Natural killer cell treated with Interleukin-12 subunit alpha and Interleukin-12 subunit beta and Interleukin-15 and Interleukin-18, amount 100 ng/mL, for 72 hours (primary cell): ENCODE data around the gene E4F1. TPM values are rescaled to one million over a fixed set of nuclear protein-coding genes. Genes with fewer than 3 reads are reported as not detected.
"Not testable (repeated sequence)": the region's sequence is repeated elsewhere in the genome, so short reads cannot be mapped to it uniquely, and the experiment has no call there.

Experiments used
- ATAC-seq, 2 donors: fragments of 150-1000 bp; cut with Tn5 transposase in 1 of 2; sonication (Bioruptor Pico), chemical (Tn5 transposase) in 1 of 2; 2 replicates each; pipeline ENCODE4 v1.10.0; 2021
- DNase-seq: peaks from one replicate; pipeline ENCODE4 v3.0.0; 2022; ENCODE audit warnings: low spot score
- H3K27ac Mint-ChIP-seq, 2 donors: 1 replicate in 1 of 2; 2 replicates in 1 of 2; pipeline ENCODE4 v1.8.0; 2022; ENCODE audit warnings: mixed read lengths in 2 of 2, mild to moderate bottlenecking in 1 of 2, moderate library complexity in 1 of 2
- H3K27me3 Mint-ChIP-seq, 2 donors: 1 replicate in 1 of 2; 2 replicates in 1 of 2; pipeline ENCODE4 v1.8.0; 2022; ENCODE audit warnings: mixed read lengths in 2 of 2
- H3K36me3 Mint-ChIP-seq: one replicate; pipeline ENCODE4 v1.8.0; 2022; ENCODE audit warnings: mixed read lengths
- H3K4me1 Mint-ChIP-seq, 2 donors: 1 replicate in 1 of 2; 2 replicates in 1 of 2; pipeline ENCODE4 v1.8.0; 2022; ENCODE audit warnings: low read depth in 2 of 2, mixed read lengths in 2 of 2, mild to moderate bottlenecking in 1 of 2
- H3K4me3 Mint-ChIP-seq: one replicate; pipeline ENCODE4 v1.8.0; 2022; ENCODE audit warnings: mixed read lengths
- H3K9me3 Mint-ChIP-seq: 2 replicates; pipeline ENCODE4 v1.8.0; 2022; ENCODE audit warnings: mixed read lengths
- total RNA-seq, 2 donors: library from RNA; stranded (reverse); gene quantifications; one replicate each; pipeline ENCODE4 v1.2.3, GENCODE V29; 2022

Gene E4F1
- total RNA-seq, 2 donors from 2014 or later, result 27.5 to 51.8 TPM

DNA sequence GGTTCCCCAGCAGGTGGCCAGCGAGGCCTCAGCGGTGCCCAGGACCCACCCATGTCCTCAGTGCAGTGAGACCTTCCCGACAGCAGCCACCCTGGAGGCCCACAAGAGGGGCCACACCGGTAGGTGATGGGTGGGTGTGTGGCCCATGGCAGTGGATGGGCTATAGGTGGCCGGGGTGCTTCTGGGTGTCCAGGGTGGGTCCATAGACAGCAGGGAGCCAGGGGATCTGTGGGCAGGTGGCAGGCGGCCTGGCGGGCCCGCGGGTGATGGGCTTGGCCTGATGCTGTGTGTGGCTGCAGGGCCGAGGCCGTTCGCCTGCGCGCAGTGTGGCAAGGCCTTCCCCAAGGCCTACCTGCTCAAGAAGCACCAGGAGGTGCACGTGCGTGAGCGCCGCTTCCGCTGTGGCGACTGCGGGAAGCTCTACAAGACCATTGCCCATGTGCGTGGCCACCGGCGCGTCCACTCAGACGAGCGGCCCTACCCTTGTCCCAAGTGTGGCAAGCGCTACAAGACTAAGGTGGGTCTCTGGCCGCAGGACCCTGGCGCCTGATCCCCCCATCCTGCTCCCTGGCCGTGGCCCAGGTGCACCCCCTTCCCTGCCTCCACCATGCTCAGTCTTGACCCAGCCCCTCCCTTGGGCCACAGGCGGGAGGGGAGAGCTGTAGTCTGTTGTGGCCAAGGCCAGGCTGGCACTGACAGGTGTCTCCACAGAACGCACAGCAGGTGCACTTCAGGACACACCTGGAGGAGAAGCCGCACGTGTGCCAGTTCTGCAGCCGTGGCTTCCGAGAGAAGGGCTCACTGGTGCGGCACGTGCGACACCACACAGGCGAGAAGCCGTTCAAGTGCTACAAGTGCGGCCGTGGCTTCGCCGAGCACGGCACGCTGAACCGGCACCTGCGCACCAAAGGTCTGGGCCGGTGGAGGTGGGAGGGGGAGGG, 10.8 kb downstream of the E4F1 start:
- Mint-ChIP-seq H3K36me3 (no peaks in the 10 kb centered on the region), H3K27me3 (peaks cover 0 to 2% of the 10 kb centered on the region in 2 donors), H3K9me3 (no peaks in the 10 kb centered on the region), H3K27ac (no peak overlapping the region), H3K4me1 (no peaks in the 10 kb centered on the region), H3K4me3 (no peak overlapping the region)
- no peak for ATAC-seq
- DNase-seq, result no peak

DNA sequence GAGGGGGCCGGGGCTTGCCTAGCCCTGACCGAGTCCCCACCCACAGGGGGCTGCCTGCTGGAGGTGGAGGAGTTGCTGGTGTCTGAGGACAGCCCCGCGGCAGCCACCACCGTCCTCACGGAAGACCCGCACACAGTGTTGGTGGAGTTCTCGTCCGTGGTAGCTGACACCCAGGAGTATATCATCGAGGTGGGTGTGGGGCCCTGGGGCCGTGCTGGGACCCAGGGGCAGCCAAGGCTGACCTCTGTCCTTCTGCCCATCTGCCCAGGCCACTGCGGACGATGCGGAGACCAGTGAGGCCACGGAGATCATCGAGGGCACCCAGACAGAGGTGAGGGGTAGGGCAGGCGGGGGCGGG, 11.4 kb downstream of the E4F1 start:
- Mint-ChIP-seq H3K36me3 (no peaks in the 10 kb centered on the region), H3K27ac (no peak overlapping the region), H3K4me1 (no peaks in the 10 kb centered on the region), H3K27me3 (peaks cover 0 to 2% of the 10 kb centered on the region in 2 donors), H3K9me3 (no peaks in the 10 kb centered on the region), H3K4me3 (no peak overlapping the region)
- no peak for DNase-seq
- no peak for ATAC-seq

DNA sequence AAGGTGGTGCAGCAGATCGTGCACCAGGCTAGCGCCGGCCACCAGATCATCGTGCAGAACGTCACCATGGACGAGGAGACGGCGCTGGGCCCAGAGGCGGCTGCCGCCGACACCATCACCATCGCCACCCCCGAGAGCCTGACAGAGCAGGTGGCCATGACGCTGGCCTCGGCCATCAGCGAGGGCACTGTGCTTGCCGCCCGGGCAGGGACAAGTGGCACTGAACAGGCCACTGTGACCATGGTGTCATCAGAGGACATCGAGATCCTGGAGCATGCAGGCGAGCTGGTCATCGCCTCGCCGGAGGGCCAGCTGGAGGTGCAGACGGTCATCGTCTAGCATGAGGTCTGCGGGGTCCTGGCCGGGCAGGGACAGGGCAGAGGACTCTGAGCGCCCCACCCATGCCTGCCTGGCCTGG, 11.9 kb downstream of the E4F1 start:
- no peaks in the 10 kb centered on the region for H3K9me3 Mint-ChIP-seq
- no peak overlapping the region for H3K27ac Mint-ChIP-seq
- ATAC-seq, result no peak
- DNase-seq, result no peak
- peaks cover 0 to 2% of the 10 kb centered on the region in 2 donors for H3K27me3 Mint-ChIP-seq
- no peaks in the 10 kb centered on the region for H3K36me3 Mint-ChIP-seq
- no peaks in the 10 kb centered on the region for H3K4me1 Mint-ChIP-seq
- no peak overlapping the region for H3K4me3 Mint-ChIP-seq

DNA sequence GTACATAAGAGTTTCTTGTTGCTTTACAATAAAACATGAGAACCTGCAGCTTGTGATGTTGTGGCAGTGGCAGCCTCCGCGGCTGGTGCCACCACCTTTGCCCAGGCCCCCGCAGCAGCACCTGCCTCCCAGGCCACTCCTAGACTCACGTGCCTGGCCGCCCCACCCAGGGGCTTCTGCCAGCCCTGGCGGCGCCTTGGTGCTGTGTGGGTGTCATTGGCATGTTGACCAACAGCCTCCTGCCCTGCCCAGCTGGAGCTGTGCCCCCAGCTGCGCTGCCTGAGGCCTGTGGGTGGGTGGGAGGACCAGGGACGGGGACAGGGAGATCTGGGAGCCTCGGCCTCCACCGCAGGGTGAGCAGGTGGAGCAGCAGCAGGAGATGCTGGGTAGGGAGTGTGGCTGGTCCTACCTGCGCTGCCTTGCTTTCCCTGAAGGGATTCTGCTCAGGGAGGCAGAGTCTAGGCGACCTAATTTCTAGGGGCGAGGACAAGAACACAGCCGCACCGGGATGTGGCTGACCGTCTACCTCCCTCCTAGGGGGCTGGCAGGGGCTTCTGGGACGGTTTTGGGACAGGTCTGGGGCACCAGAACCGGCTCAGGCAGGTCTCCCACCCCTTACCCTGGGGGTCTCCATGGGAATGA, 12.4 kb downstream of the E4F1 start:
- no peaks in the 10 kb centered on the region for H3K36me3 Mint-ChIP-seq
- H3K4me1 Mint-ChIP-seq, result no peaks in the 10 kb centered on the region
- no peaks in the 10 kb centered on the region for H3K9me3 Mint-ChIP-seq
- DNase-seq (no peak), ATAC-seq (no peak)
- H3K4me3 Mint-ChIP-seq, result no peak overlapping the region
- H3K27ac Mint-ChIP-seq, result no peak overlapping the region
- H3K27me3 Mint-ChIP-seq, result peaks cover 0 to 2% of the 10 kb centered on the region in 2 donors

DNA sequence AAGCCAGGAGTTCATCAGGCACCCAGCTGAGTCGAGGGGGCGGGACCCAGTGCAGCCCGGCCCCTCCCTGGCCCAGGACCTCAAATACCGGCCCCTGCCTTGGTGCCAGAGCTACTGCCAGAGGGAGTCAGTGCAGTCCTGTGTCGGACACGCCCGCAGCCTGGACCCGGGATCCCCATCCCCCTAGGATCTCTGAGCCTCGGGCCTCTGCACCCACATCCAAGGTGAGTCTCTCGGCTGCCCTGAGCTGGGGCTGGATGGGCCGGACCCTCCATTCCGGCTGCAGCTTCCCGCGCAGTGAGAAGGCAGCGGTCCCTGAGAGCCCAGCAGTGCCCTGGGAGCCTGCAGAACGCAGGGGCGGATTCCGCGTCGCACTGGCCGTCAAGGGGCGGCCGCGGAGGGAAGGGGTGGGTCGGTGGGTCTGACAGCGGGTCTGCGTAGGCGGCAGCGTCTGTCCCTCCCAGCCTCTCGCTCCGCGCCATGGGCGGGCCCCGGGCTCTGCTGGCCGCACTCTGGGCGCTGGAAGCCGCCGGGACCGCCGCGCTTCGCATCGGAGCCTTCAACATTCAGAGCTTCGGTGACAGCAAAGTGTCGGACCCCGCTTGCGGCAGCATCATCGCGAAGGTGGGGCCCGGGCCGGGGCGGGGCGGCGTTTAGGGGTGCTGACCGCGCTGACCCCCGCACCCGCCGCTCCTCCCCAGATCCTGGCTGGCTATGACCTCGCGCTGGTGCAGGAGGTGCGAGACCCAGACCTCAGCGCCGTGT, 13.1 kb downstream of the E4F1 start, which contains the start of gene DNASE1L2:
DNASE1L2 (plus strand) TSS at position 108 of the 765 bp plus-strand sequence; CDS start at position 481, 373 bp downstream.
- H3K4me1 Mint-ChIP-seq, result no peaks in the 10 kb centered on the region
- H3K9me3 Mint-ChIP-seq, result no peaks in the 10 kb centered on the region
- no peak within 1 kb of the TSS for H3K27ac Mint-ChIP-seq
- peaks cover 0 to 2% of the 10 kb centered on the region in 2 donors for H3K27me3 Mint-ChIP-seq
- DNase-seq (no peak), ATAC-seq (no peak)
- no peaks in the 10 kb centered on the region for H3K36me3 Mint-ChIP-seq
- no peak within 1 kb of the TSS for H3K4me3 Mint-ChIP-seq

DNA sequence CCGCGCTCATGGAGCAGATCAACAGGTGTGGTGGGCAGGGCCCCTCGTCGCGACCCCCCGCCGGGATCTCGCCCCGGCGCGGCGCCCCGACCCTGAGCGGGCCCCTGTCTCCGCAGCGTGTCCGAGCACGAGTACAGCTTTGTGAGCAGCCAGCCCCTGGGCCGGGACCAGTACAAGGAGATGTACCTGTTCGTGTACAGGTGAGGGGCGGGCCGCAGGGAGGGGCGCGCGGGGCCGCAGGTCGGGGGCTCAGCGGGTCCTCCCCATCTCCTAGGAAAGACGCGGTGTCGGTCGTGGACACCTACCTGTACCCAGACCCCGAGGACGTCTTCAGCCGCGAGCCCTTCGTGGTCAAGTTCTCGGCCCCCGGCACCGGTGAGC, 13.7 kb downstream of the E4F1 start:
- no peak overlapping the region for H3K4me3 Mint-ChIP-seq
- peaks cover 0 to 2% of the 10 kb centered on the region in 2 donors for H3K27me3 Mint-ChIP-seq
- no peaks in the 10 kb centered on the region for H3K9me3 Mint-ChIP-seq
- H3K4me1 Mint-ChIP-seq, result no peaks in the 10 kb centered on the region
- H3K36me3 Mint-ChIP-seq, result no peaks in the 10 kb centered on the region
- H3K27ac Mint-ChIP-seq, result no peak overlapping the region
- ATAC-seq (no peak), DNase-seq (no peak)

DNA sequence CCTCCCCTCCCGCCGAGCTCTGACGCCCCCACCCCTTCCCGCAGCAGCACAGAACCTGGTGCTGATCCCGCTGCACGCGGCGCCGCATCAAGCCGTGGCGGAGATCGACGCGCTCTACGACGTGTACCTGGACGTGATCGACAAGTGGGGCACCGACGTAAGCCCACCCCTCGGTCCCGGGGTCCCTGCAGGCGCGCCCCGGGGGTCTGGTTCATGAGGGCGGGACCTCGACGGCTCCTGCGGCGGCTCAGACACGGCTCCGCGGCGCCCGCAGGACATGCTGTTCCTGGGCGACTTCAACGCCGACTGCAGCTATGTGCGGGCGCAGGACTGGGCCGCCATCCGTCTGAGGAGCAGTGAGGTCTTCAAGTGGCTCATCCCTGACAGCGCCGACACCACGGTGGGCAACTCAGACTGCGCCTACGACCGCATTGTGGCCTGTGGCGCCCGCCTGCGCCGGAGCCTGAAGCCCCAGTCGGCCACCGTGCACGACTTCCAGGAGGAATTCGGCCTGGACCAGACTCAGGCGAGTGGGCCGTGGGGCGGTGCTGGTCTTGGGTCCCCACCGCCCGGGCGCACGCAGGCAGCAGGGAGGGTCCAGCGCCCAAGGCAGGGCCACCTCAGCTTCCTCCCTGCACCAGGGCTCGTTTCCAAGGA, 14.2 kb downstream of the E4F1 start:
- H3K36me3 Mint-ChIP-seq, result no peaks in the 10 kb centered on the region
- H3K4me3 Mint-ChIP-seq, result no peak overlapping the region
- no peak overlapping the region for H3K27ac Mint-ChIP-seq
- DNase-seq (no peak), ATAC-seq (no peak)
- no peaks in the 10 kb centered on the region for H3K9me3 Mint-ChIP-seq
- peaks cover 0 to 2% of the 10 kb centered on the region in 2 donors for H3K4me1 Mint-ChIP-seq
- peaks cover 0 to 2% of the 10 kb centered on the region in 2 donors for H3K27me3 Mint-ChIP-seq

DNA sequence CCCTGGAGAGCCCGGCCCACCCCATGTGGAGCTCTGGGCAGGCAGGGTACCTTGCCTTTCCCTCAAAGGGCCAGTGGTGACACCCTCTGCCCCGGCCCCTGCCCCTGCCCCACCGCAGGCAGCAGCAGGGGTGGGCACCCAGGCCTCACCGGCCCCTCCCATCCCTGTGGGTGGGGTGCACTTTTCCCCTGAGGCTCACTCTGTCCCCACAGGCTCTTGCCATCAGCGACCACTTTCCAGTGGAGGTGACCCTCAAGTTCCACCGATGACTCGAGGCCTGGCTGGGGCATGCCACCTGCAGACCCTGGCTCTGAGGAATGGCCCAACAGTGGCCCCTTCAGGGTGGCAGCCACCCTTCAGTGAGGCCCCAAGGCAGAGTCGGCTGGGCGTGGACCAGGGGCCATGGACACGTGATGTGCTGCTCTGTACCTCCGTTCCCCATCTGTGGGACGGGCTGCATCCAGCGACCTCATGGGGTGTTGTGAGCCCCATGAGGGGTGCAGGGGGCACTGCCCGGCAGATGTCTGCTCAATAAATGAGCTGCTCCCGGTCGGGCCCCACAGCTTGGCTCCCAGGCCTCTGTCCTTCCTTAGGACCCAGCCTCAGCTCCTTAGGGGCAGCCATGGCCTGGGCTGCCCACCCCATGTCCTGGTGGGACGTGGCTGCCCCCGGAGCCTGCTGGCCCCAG, 14.9 kb downstream of the E4F1 start:
- ATAC-seq (no peak), DNase-seq (no peak)
- Mint-ChIP-seq H3K4me3 (no peak overlapping the region), H3K9me3 (no peaks in the 10 kb centered on the region), H3K27ac (no peak overlapping the region), H3K4me1 (peaks cover 0 to 2% of the 10 kb centered on the region in 2 donors), H3K36me3 (no peaks in the 10 kb centered on the region), H3K27me3 (peaks cover 0 to 2% of the 10 kb centered on the region in 2 donors)

DNA sequence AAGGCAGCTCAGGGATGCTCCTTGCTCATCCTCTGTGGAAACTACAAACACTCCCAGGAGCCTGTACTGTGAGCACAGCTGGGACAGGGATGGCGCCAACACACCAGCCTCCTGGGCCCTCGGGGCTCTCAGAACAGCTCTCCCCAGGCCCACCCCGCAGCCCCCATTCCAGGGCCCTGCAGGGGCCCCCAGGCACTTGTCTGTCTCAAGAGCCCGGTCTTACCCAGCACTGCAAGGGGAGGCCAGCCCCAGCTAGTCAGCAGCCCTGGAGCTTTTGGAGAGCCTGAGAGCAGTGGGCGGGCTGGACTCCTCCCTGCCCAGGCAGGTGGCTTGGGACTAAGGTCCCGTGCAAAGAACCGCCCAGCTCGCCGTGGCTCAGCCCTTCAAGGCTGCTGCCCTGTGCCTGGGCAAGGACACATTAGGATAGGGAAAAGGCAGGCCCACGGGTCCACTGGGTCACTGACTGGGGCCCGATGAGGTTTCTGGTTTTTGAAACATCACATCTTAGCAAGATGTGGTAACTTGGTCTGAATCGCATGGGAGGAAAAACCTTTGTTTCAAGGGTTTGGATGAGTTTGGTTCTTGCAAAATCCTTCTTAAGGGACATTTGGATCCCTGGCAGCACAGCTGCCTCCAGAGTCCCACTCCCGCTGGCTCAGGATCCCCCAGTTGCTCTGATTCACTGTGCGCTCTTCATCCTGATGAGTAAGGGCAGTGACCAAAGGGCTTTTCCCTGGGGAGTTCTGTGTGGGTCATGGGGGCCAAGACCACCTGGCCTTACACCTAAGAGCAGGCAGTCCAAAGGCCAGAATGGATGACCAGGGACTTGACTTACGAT, 15.7 kb downstream of the E4F1 start:
- no peak overlapping the region for H3K4me3 Mint-ChIP-seq
- H3K27me3 Mint-ChIP-seq, result peaks cover 0 to 2% of the 10 kb centered on the region in 2 donors
- peaks cover 0 to 2% of the 10 kb centered on the region in 2 donors for H3K4me1 Mint-ChIP-seq
- DNase-seq (no peak), ATAC-seq (no peak)
- H3K36me3 Mint-ChIP-seq, result no peaks in the 10 kb centered on the region
- no peaks in the 10 kb centered on the region for H3K9me3 Mint-ChIP-seq
- no peak overlapping the region for H3K27ac Mint-ChIP-seq

DNA sequence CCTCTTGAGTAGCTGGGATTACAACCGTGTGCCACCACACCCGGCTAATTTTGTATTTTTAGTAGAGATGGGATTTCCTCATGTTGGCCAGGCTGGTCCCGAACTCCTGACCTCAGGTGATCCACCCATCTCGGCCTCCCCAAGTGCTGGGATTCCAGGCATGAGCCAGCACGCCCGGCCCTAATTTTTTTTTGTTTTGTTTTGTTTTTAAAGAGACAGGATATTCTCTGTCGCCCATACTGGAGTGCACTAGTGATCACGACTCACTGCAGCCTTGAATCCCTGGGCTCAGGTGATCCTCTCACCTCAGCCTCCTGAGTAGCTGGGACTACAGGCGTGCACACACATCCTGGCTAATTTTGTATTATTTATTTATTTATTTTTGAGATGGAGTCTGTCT, 16.9 kb downstream of the E4F1 start:
- not testable (repeated sequence) for H3K4me3 Mint-ChIP-seq, H3K27me3 Mint-ChIP-seq, H3K9me3 Mint-ChIP-seq, H3K4me1 Mint-ChIP-seq, H3K27ac Mint-ChIP-seq, H3K36me3 Mint-ChIP-seq, DNase-seq, ATAC-seq

DNA sequence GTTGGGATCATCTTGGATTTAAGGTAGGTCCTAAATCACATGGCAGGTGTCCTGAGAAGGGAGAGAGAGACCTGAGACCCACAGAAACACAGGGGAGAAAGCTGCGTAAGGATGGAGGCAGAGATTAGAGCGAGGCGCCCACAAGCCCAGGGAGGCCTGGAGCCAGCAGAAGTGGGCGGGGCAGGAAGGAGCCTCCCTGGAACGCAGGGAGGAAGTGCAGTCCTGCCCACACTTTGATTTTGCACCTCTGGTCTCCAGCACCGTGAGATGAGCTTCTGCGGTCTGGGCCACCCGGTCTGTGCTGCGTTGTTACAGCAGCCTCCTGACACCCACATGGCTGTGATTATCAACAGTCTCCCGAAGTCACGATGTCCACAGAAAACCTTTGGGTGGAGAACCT, 19.2 kb downstream of the E4F1 start:
- H3K27ac Mint-ChIP-seq, result no peak overlapping the region
- no peaks in the 10 kb centered on the region for H3K9me3 Mint-ChIP-seq
- peaks cover 0 to 2% of the 10 kb centered on the region in 2 donors for H3K4me1 Mint-ChIP-seq
- no peaks in the 10 kb centered on the region for H3K27me3 Mint-ChIP-seq
- DNase-seq, result peak; percentile 35
- no peak overlapping the region for H3K4me3 Mint-ChIP-seq
- no peak for ATAC-seq
- H3K36me3 Mint-ChIP-seq, result no peaks in the 10 kb centered on the region

DNA sequence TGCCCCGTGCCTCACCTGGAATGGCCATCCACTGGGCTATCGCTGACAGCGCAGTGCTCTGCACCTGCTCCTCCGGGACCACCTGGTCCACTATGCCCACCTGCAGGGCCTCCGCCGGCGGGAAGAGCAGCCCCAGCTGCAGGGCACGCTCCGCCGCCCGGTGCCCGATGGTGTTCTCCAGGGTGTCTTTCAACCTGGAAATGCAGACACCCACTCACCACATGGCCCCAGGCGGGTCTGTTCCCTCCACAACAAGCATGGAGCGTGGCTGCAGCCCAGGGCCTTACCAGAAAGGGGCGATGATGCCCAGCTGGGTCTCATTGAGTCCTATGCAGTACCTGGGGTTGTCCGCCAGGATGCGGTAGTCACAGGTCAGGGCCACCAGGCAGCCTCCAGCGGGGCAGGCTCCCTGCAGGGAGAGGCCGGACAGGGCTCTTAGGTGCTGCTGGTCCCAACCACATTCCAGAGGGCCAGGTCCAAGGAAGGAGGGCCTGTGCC, 19.7 kb downstream of the E4F1 start:
- DNase-seq (peak; percentile 58), ATAC-seq (no peak)
- Mint-ChIP-seq H3K9me3 (no peaks in the 10 kb centered on the region), H3K27me3 (no peaks in the 10 kb centered on the region), H3K4me3 (no peak overlapping the region), H3K27ac (no peak overlapping the region), H3K4me1 (peaks cover 0 to 2% of the 10 kb centered on the region in 2 donors), H3K36me3 (no peaks in the 10 kb centered on the region)
